KMS-11 (cell line): Measurements from ENCODE around the gene GANAB.

Experiments used
- H2AFZ ChIP-seq: fragments of 200-600 bp; sonication (generic); 2 replicates; pipeline ENCODE4 v1.6.1; 2016; ENCODE audit warnings: antibody characterized with exemption, mixed run types, low read depth
- H3K27ac ChIP-seq: fragments of 200-600 bp; sonication (generic); 2 replicates; pipeline ENCODE4 v1.6.1; 2016; ENCODE audit warnings: mild to moderate bottlenecking, mixed run types
- H3K27me3 ChIP-seq: fragments of 200-600 bp; sonication (generic); 2 replicates; pipeline ENCODE4 v1.6.1; 2017; ENCODE audit warnings: mild to moderate bottlenecking, low read depth, mixed run types, moderate library complexity; ENCODE audit not compliant: insufficient read depth
- H3K36me3 ChIP-seq: fragments of 200-600 bp; sonication (generic); 2 replicates; pipeline ENCODE4 v1.6.1; 2017; ENCODE audit warnings: mild to moderate bottlenecking, mixed run types; ENCODE audit not compliant: insufficient read depth
- H3K4me1 ChIP-seq: fragments of 200-600 bp; sonication (generic); 2 replicates; pipeline ENCODE4 v1.6.1; 2016; ENCODE audit warnings: mild to moderate bottlenecking, low read depth, mixed run types; ENCODE audit not compliant: poor library complexity, severe bottlenecking
- H3K4me2 ChIP-seq: fragments of 200-600 bp; sonication (generic); 2 replicates; pipeline ENCODE4 v1.7.0; 2016; ENCODE audit warnings: mild to moderate bottlenecking, mixed run types
- H3K4me3 ChIP-seq: fragments of 200-600 bp; sonication (generic); IDR thresholded peaks from 2 replicates; pipeline ENCODE4 v1.6.1; 2017; ENCODE audit warnings: low read depth, low read length, mixed read lengths; ENCODE audit not compliant: insufficient read depth
- H3K79me2 ChIP-seq: fragments of 200-600 bp; sonication (generic); 2 replicates; pipeline ENCODE4 v1.6.1; 2016; ENCODE audit warnings: low read depth, mixed run types; ENCODE audit not compliant: insufficient read depth
- H3K9ac ChIP-seq: fragments of 200-600 bp; sonication (generic); 2 replicates; pipeline ENCODE4 v1.6.1; 2016; ENCODE audit warnings: mild to moderate bottlenecking, mixed run types
- H4K20me1 ChIP-seq: fragments of 200-600 bp; sonication (generic); 2 replicates; pipeline ENCODE4 v1.6.1; 2016; ENCODE audit warnings: mild to moderate bottlenecking, mixed run types; ENCODE audit not compliant: insufficient read depth
- TF ChIP-seq, protein P1 (sequence below): fragments of 200-600 bp; sonication (generic); conservative IDR thresholded peaks from 2 replicates; pipeline ENCODE4 v1.6.1; 2017; ENCODE audit warnings: low read depth, mild to moderate bottlenecking, antibody characterized with exemption, low read length, moderate library complexity, mixed read lengths

GANAB gene

DNA sequence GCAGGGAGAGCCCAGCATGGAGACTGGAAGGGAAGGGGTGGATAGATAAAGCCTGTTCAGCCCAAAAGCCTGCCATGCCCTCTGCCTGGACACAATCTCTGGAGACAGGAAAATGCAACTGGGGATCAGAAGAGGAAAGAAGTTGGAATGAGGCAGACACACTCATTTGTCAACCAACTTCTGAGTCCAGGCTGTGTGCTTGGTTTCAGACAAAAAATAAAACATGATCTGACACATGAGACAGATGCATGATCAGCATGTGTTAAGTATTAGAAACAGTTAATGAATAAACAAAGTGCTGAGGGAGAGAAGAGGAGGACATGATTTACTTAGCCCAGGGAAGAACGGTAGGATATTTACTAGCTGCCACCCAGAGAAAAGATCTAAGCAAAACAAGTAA is 42.1 kb upstream of the GANAB start:
- no peaks in the 10 kb centered on the region for H3K36me3 ChIP-seq
- H3K27ac ChIP-seq: no peak overlapping the region
- H3K4me2 ChIP-seq: no peak overlapping the region
- no peaks in the 10 kb centered on the region for H3K4me1 ChIP-seq
- H2AFZ ChIP-seq: no peak overlapping the region
- H3K79me2 ChIP-seq: no peaks in the 10 kb centered on the region
- no peak overlapping the region for H3K4me3 ChIP-seq
- no peaks in the 10 kb centered on the region for H4K20me1 ChIP-seq
- no peak overlapping the region for H3K9ac ChIP-seq
- no peaks in the 10 kb centered on the region for H3K27me3 ChIP-seq
- TF ChIP-seq, protein P1, sequence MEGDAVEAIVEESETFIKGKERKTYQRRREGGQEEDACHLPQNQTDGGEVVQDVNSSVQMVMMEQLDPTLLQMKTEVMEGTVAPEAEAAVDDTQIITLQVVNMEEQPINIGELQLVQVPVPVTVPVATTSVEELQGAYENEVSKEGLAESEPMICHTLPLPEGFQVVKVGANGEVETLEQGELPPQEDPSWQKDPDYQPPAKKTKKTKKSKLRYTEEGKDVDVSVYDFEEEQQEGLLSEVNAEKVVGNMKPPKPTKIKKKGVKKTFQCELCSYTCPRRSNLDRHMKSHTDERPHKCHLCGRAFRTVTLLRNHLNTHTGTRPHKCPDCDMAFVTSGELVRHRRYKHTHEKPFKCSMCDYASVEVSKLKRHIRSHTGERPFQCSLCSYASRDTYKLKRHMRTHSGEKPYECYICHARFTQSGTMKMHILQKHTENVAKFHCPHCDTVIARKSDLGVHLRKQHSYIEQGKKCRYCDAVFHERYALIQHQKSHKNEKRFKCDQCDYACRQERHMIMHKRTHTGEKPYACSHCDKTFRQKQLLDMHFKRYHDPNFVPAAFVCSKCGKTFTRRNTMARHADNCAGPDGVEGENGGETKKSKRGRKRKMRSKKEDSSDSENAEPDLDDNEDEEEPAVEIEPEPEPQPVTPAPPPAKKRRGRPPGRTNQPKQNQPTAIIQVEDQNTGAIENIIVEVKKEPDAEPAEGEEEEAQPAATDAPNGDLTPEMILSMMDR: no peak

DNA sequence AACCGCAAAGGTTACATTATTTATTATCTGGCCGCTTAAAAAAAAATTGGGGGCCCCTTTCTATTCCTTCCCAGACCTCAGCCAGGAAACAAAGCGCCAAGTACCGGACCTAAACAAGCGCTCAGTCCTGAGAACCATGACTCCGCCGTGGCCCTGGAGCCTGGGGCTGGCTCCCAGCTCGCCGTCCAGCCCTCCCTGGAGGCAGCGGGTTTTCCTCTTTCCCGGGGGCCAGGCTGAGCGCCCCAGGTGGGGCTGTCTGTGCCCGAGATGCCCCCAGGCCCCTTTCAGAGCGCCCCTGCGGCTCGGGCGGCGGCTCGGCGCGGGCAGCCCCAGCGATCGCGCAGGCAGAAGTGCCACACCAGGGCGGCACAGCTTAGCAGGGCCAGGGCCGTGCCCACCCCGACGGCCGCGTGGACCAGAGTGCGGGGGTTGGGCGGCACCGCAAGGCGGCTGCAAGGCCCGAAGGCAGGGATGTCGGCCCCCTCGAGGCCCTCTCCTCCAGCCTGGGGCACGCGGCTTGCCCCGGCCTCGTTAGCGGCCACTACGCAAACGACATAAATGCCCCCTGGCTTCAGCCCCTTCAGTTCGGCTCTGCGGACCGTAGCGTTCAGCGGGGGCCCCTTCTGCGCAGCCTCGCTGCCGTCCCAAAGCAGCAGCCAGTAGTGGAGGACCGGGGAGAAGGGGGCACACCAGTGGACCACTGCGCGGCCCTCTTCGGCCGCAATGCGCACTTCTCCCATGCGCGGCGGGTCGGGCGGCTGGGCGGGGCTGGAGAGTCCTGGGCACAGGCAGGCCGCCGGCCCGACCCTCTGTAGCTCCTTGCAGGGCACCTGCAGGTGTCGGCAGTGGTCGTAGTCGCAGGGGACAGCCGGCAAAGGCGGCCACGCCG is 41.3 kb upstream of the GANAB start:
- H4K20me1 ChIP-seq: no peaks in the 10 kb centered on the region
- H3K27me3 ChIP-seq: no peaks in the 10 kb centered on the region
- H3K79me2 ChIP-seq: no peaks in the 10 kb centered on the region
- H3K9ac ChIP-seq: no peak overlapping the region
- H3K27ac ChIP-seq: no peak overlapping the region
- TF ChIP-seq, protein P1: no peak
- no peaks in the 10 kb centered on the region for H3K4me1 ChIP-seq
- no peak overlapping the region for H3K4me3 ChIP-seq
- no peaks in the 10 kb centered on the region for H3K36me3 ChIP-seq
- H3K4me2 ChIP-seq: no peak overlapping the region
- H2AFZ ChIP-seq: no peak overlapping the region

DNA sequence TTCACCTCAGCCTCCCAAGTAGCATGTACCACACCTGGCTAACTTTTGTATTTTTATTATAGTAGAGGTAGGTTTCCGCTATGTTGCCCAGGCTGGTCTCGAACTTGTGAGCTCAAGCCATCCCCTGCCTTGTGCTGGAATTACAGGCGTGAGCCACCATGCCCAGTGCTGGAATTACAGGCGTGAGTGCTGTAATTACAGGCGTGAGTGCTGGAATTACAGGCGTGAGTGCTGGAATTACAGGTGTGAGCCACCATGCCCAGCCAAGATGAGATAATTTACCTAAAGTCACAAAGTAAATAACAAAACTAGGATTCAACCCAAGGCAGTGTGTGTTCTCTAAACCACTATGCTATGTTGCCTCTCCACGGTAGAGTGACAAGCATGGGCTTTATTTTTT is 36.1 kb upstream of the GANAB start:
- TF ChIP-seq, protein P1: no peak
- Histone ChIP-seq H3K9ac (no peak overlapping the region), H4K20me1 (no peaks in the 10 kb centered on the region), H3K27me3 (no peaks in the 10 kb centered on the region), H3K79me2 (peaks cover 13% of the 10 kb centered on the region), H2AFZ (no peak overlapping the region), H3K4me1 (peaks cover 14% of the 10 kb centered on the region), H3K4me2 (no peak overlapping the region), H3K27ac (no peak overlapping the region), H3K4me3 (no peak overlapping the region), H3K36me3 (no peaks in the 10 kb centered on the region)

DNA sequence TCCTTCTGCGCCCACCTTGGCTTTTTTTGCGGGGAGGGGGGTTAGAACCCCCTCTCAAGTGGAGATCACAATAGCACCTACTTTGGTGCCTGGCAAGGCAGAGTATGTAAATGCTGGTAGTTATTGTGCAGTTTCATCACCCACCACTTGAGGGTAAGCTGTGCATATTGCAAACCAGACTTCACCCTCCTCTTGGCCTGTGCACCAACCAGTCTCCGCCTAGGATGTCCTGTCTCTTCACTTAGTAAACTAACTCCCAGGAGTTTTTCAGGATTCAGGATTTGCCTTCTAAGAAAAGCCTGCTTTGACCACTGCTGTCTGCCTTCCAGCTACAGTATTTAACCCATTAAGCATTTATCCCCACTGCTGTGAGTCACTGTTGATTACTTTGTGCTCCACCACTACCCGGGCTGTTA is 34.4 kb upstream of the GANAB start:
- no peak overlapping the region for H3K9ac ChIP-seq
- H2AFZ ChIP-seq: peak overlapping the region; percentile 39; the same call in 1 of the 2 replicates
- H3K79me2 ChIP-seq: peaks cover 15% of the 10 kb centered on the region
- no peaks in the 10 kb centered on the region for H3K36me3 ChIP-seq
- H3K4me3 ChIP-seq: no peak overlapping the region
- no peak overlapping the region for H3K4me2 ChIP-seq
- H3K4me1 ChIP-seq: peaks cover 22% of the 10 kb centered on the region
- no peaks in the 10 kb centered on the region for H4K20me1 ChIP-seq
- TF ChIP-seq, protein P1: peak; percentile 59
- H3K27me3 ChIP-seq: no peaks in the 10 kb centered on the region
- H3K27ac ChIP-seq: no peak overlapping the region
